T-helper 1 cell treated with Interleukin-12 subunit alpha and Interleukin-12 subunit beta and Interleukin-4 antibody, amounts not matched to agents 30 μg/mL and 1 μg/mL, for 36 hours (primary cell): ENCODE measurements around the gene CYB5R2.

Experiments used
- H3K27ac Mint-ChIP-seq: one replicate; pipeline ENCODE4 v1.8.0; 2021; ENCODE audit warnings: mild to moderate bottlenecking, mixed read lengths
- H3K27me3 Mint-ChIP-seq: one replicate; pipeline ENCODE4 v1.8.0; 2021; ENCODE audit warnings: low read depth, mixed read lengths
- H3K36me3 Mint-ChIP-seq: one replicate; pipeline ENCODE4 v1.8.0; 2021; ENCODE audit warnings: low read depth, mixed read lengths
- H3K4me1 Mint-ChIP-seq: one replicate; pipeline ENCODE4 v1.8.0; 2021; ENCODE audit warnings: low read depth, mixed read lengths
- H3K4me3 Mint-ChIP-seq: one replicate; pipeline ENCODE4 v1.8.0; 2021; ENCODE audit warnings: mild to moderate bottlenecking, moderate library complexity, mixed read lengths
- H3K9me3 Mint-ChIP-seq: one replicate; pipeline ENCODE4 v1.8.0; 2021; ENCODE audit warnings: mixed read lengths

CYB5R2 gene

DNA sequence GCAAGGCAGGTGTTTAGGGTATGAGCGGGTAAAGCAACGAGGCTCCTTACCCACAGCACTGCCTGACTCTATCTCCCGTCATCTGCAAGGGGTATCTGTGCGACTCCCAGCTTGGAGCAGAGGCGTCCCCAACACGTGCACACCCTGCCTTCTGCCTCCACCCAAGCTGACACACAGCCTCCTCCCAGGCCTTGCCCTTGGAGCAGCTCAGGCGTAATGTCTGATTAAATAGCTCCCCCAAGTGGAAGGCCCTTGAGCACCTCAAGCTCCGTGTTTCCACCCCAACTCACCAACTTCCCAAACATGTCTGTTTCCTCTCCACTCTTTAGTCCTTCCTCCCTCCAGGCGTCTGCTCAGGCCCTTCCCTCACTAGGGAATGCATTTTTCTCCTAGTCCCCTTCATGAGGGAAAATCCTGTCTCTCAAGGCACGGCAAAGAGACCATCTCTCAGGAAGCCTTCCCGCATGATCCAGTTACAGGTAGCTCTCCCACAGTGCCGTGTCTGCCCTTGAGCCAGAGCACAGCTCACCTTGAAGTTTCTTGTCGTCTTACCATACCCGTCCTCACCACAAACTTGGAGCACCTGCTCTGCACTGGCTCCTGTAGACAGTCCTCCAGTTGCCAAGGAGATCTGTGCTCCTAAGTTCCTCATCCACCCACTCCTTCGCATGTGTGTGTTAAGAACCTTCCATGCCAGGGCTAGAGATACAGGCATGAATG lies 15.8 kb downstream of the CYB5R2 start:
- H3K27me3 Mint-ChIP-seq = no peaks in the 10 kb centered on the region
- H3K36me3 Mint-ChIP-seq = no peaks in the 10 kb centered on the region
- no peaks in the 10 kb centered on the region for H3K9me3 Mint-ChIP-seq
- no peaks in the 10 kb centered on the region for H3K4me1 Mint-ChIP-seq
- no peak overlapping the region for H3K4me3 Mint-ChIP-seq
- H3K27ac Mint-ChIP-seq = no peak overlapping the region

DNA sequence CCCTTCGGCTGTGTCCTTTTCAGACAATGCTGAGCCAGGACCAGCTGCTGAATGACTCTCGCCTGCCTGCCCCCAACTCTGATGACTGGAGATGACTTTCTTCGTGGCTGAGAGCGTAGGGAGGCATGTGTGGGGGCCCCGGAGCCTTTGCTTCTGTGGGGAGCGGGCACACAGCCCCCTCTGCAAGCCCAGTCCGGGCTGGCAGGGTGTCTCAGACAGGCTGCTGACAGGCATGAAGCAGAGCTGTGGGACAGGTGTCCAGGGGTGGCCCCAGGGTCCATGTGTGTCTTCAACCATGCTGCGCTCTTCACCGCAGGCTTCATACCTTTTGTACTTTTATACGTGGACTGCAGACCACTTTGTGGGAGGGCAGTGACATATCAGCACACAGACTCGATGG lies 16.6 kb downstream of the CYB5R2 start:
- H3K4me3 Mint-ChIP-seq = no peak overlapping the region
- H3K36me3 Mint-ChIP-seq = no peaks in the 10 kb centered on the region
- H3K9me3 Mint-ChIP-seq = no peaks in the 10 kb centered on the region
- no peaks in the 10 kb centered on the region for H3K27me3 Mint-ChIP-seq
- H3K27ac Mint-ChIP-seq = no peak overlapping the region
- H3K4me1 Mint-ChIP-seq = no peaks in the 10 kb centered on the region

DNA sequence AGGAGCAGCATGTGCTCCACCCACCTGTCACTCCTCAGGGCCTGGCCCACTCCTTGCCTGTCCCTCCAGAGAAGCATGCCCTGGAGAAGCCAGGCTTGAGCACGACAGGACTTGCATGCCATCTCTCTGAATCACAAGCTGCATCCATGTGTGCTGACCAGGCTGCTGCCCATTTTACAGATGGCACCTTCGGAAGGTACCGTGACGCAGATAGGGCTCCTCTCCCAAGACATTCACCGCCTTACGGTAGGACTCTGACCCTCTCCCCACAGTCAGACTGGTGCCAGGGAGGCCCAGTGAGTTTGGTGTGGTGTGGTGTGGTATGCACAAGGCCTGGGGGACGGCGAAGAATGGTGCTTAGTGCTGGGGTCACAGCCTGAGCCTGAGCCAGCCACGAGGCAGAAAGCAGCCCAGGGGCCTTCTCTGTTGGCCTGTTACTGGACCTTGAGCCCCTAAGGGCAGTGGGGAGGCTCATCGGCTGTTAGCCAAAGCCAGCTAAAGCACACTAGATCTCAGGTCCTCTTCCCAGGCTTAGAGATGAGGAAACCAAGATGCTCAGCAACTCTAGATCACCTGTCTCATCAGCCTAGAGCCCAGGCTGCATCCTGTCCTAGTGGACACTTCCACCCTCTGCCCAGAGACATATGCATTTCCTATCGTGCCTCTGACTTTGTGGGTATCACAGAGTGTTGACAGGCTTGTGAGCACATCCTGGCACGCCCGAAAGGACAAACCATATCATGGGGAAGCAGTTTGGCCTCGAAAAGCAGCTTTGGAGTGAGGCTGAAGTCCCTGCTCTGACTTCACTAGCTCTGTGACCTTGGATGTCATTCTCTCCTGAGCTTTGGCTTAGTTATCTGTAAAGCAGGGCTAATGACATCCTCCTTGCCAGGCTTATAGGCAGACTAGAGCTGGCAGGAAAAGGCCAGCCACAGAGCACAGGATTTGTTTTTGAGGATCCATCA lies 17.8 kb downstream of the CYB5R2 start:
- Mint-ChIP-seq H3K4me1 (no peaks in the 10 kb centered on the region), H3K27me3 (no peaks in the 10 kb centered on the region), H3K36me3 (no peaks in the 10 kb centered on the region), H3K9me3 (no peaks in the 10 kb centered on the region), H3K27ac (no peak overlapping the region), H3K4me3 (no peak overlapping the region)

DNA sequence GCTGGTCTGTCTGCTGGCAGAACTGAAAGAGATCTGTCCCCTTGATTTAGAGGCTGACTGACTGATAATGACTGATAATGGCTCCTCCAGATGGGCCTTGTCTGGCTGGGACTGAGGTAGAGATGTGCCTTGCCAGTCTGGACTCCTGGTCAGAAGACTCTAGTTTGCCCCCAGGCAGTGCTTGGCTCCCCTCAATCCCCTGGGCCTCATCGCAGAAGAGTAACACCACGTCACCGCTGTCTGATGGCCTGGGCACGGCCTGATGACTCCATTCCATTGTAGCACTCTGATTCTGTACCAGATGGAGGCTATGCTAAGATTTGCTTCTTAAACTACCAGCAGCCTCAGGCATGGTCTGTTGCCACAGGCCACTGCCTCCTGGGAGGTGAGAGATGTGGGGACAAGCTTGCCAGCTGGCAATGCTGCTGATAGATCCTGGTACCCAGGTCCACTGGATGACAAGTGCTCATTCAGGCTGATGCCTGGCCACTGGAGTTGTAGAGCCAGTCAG lies 19.1 kb downstream of the CYB5R2 start:
- Mint-ChIP-seq H3K27ac (no peak overlapping the region), H3K4me1 (no peaks in the 10 kb centered on the region), H3K4me3 (no peak overlapping the region), H3K27me3 (no peaks in the 10 kb centered on the region), H3K9me3 (no peaks in the 10 kb centered on the region), H3K36me3 (no peaks in the 10 kb centered on the region)

DNA sequence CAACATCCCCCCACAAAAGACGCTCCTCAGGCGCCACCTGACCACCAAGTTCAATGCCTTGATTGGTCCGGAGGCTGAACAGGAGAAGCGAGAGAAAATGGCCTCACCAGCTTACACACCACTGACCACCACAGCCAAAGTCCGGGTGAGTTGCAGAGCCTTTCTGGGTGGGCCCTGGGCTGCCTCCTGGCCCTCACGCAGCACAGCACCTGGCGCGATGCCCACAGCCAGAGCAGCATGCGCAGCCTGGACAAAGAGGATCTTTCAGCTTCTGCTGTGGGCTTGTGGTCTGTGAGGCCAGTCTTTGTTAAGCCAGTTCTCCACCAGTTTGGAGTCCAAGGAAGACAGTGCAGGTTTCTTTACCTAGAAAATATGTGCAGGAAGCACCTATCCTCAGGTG lies 21.6 kb downstream of the CYB5R2 start:
- no peak overlapping the region for H3K27ac Mint-ChIP-seq
- no peaks in the 10 kb centered on the region for H3K27me3 Mint-ChIP-seq
- H3K4me1 Mint-ChIP-seq = no peaks in the 10 kb centered on the region
- no peaks in the 10 kb centered on the region for H3K36me3 Mint-ChIP-seq
- no peaks in the 10 kb centered on the region for H3K9me3 Mint-ChIP-seq
- H3K4me3 Mint-ChIP-seq = no peak overlapping the region

DNA sequence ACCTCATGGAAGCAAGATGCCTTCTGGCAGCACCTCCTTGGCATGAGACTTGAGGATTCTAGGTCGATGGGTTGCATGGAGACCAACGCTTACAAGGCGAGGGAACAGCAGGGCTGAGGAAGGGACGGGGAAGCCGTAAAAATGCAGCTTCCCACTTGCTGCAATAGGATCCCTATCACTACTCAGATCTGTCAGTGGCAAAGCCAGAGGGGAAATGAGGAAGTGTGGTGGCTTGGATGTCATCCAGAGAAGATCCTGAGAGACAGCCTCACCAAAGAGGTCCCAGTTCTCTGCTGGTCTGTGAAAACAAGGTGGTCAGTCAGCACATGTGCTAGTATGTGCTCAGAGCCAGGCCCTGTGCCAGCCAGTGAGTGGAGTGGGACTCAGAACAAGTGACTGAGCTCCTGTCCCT lies 22.2 kb downstream of the CYB5R2 start:
- Mint-ChIP-seq H3K27me3 (no peaks in the 10 kb centered on the region), H3K27ac (no peak overlapping the region), H3K9me3 (no peaks in the 10 kb centered on the region), H3K36me3 (no peaks in the 10 kb centered on the region), H3K4me1 (no peaks in the 10 kb centered on the region), H3K4me3 (no peak overlapping the region)

DNA sequence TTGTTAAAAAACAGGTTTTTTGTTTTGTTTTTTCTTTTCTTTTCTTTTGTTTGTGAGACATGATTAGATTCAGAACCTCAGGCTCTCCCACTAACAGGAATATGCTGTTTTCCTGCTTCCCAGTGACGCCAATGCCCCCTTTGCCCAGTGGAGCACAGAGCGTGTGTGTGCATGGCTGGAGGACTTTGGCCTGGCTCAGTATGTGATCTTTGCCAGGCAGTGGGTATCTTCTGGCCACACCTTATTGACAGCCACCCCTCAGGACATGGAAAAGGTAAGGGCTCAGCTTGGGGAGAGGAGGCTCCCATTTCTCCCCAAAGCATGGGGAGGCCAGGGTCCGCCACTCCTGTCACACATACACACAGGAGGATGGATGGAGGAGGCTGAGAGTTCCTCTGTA lies 25.0 kb downstream of the CYB5R2 start:
- no peaks in the 10 kb centered on the region for H3K36me3 Mint-ChIP-seq
- H3K9me3 Mint-ChIP-seq = no peaks in the 10 kb centered on the region
- H3K27ac Mint-ChIP-seq = no peak overlapping the region
- H3K4me1 Mint-ChIP-seq = no peaks in the 10 kb centered on the region
- H3K27me3 Mint-ChIP-seq = no peaks in the 10 kb centered on the region
- H3K4me3 Mint-ChIP-seq = no peak overlapping the region

DNA sequence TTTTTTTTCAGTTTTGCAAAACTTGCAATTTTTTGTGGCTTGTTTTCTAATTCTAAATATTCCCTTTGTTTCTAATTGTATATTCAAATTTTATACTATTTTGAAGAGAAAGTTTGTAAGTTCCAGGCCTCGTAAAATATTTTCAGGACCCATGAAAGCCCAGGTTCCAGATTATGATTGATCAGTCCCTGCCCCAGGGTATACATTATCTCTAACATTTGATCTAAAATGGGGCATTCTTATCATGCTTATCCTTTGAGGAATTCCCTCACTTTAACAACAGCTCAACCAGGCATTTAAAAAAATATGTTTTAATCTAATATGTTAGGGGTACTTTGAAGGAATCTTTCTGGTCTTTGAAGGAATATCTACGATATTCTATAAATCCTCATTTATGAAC lies 26.4 kb downstream of the CYB5R2 start:
- Mint-ChIP-seq H3K36me3 (no peaks in the 10 kb centered on the region), H3K9me3 (no peaks in the 10 kb centered on the region), H3K27me3 (no peaks in the 10 kb centered on the region), H3K4me3 (no peak overlapping the region), H3K27ac (no peak overlapping the region), H3K4me1 (no peaks in the 10 kb centered on the region)

DNA sequence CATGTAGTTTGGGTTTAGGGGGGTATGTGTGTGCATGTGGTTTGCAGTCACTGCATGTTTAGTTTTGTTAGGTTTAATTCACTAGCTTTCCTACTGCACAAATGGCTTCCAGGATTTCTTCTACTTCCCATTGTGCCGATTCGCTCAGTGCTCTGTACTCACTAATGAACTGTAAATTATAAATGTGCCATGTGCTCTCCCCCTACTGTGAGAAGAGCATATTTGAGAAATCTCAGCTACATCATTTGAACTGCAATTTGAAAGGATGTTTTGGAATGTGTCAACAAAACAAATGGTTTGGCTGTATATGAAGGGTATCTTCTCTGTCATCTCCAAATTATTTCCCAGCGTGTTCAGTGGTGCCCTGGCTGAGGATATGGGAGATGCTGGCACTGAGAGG lies 28.1 kb downstream of the CYB5R2 start:
- Mint-ChIP-seq H3K27me3 (no peaks in the 10 kb centered on the region), H3K9me3 (no peaks in the 10 kb centered on the region), H3K4me3 (no peak overlapping the region), H3K4me1 (no peaks in the 10 kb centered on the region), H3K27ac (no peak overlapping the region), H3K36me3 (no peaks in the 10 kb centered on the region)

DNA sequence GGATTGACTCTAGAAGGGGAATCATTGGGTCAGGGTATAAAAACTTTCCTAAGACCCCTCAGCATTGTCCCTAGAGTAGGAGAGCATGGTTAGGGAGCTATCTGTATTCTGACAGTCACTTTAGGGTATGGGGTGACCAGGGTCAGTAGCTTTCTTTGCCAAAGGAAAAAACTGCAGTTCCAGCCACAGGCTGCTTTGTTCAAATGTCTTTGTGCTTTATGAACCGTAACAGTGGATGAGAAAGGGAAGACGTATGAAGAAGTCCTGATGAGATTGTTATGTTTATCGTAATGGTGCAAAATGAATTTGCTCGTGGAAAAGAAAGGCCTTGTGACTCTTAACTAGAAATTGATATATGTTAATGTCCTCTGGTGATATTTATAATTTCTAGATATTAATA lies 30.0 kb downstream of the CYB5R2 start:
- H3K4me3 Mint-ChIP-seq = no peak overlapping the region
- no peaks in the 10 kb centered on the region for H3K4me1 Mint-ChIP-seq
- no peaks in the 10 kb centered on the region for H3K27me3 Mint-ChIP-seq
- no peaks in the 10 kb centered on the region for H3K36me3 Mint-ChIP-seq
- no peaks in the 10 kb centered on the region for H3K9me3 Mint-ChIP-seq
- no peak overlapping the region for H3K27ac Mint-ChIP-seq

DNA sequence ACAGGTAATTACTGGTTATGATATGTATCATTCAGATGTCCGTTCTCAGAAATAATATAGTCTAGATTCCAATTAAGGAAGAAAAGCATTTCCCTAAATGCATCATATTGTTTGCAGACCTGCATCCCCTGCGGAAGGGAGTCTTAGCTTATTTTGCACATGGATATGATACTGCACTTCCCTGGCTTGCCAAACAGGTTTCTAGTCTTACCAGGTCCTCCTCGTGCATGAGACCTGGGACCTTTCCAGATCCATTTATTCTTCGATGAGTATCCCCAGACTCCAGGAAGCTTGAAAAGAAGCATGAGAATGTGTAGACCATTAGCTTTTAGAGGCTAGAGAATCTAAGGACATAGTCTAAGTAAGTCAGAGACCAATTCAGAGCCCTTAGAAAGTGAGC lies 30.6 kb downstream of the CYB5R2 start:
- Mint-ChIP-seq H3K27ac (no peak overlapping the region), H3K36me3 (no peaks in the 10 kb centered on the region), H3K9me3 (no peaks in the 10 kb centered on the region), H3K4me1 (no peaks in the 10 kb centered on the region), H3K27me3 (no peaks in the 10 kb centered on the region), H3K4me3 (no peak overlapping the region)

DNA sequence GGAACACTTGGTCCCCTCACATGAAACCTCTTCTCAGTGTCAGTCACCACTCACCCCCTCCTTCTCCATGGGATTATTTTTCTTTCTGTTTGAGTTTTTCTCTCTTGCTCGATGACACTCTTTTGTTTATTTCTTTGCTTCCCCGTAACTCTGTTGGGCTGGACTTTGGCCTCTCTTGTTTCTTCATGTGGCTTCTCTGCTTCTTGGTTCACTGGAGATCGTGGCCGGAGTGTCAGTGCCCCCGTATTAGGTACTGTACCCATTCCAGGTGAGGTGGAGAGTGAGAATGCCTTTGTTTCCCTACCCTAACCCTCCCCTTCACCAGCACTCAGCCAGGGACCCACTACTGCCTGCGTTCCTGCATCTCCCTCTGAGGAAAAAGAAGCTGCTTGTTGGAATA lies 32.5 kb downstream of the CYB5R2 start:
- Mint-ChIP-seq H3K4me3 (no peak overlapping the region), H3K4me1 (no peaks in the 10 kb centered on the region), H3K9me3 (no peaks in the 10 kb centered on the region), H3K36me3 (no peaks in the 10 kb centered on the region), H3K27me3 (no peaks in the 10 kb centered on the region), H3K27ac (no peak overlapping the region)

DNA sequence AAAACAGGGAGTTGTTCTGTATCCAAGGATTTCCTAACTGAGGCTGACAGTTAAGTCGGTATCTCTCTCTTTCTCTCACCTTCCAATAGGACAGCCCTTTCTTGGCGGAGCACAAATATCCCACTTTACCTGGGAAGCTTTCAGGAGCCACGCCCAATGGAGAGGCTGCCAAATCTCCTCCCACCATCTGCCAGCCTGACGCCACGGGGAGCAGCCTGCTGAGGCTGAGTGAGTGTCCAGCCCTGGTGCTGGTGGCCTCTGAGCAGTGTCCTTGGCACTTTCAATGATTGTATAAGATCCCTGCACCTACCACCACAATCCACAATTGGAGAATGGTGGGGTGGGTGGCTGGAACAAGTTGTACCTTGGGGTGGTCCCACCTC lies 33.7 kb downstream of the CYB5R2 start:
- no peak overlapping the region for H3K27ac Mint-ChIP-seq
- no peak overlapping the region for H3K4me3 Mint-ChIP-seq
- no peaks in the 10 kb centered on the region for H3K9me3 Mint-ChIP-seq
- H3K36me3 Mint-ChIP-seq = no peaks in the 10 kb centered on the region
- H3K4me1 Mint-ChIP-seq = no peaks in the 10 kb centered on the region
- H3K27me3 Mint-ChIP-seq = no peaks in the 10 kb centered on the region

DNA sequence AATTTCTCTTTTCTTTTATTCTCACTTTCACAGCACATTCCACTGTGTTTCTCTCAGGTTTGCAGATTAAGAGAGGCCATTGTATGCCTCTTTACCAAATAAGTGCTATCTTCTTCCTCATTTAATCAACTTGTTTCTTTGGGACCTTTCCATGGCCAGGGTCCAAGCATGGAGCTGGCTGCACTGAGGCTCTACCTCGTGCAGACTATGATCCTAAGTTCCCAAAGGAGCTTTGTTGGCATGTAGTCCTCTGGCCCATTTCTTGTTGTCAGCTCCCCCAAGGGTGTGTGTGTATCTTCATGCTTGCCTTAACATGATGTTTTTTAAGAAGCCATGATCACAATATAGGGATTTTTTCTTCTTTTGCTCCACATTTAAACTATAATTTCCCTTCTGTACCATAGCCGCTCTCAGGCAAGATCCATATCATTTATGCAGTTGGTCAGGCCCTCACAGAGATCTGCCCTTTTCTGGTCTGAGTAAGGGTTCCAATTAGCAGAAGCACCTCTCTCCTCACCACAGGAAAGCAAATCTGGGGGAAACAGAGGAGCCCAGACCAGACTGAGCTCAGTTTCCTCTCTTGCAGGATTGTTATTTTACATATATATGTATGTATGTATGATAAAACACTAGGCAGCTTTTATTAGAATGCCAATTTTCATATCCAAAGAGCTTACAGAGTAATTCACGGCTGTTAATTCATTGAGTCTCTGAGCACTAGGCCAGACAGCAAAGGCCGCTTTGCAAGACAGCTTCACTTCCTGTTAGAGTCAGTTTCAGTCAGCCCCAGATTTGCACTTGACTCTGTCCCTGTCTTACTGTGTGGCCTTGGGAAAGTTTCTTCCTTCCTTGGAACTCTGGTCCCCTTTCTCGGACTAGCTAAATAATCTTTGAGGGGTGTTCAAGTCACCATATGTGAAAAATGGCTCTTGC lies 34.3 kb downstream of the CYB5R2 start:
- Mint-ChIP-seq H3K4me1 (no peaks in the 10 kb centered on the region), H3K9me3 (no peaks in the 10 kb centered on the region), H3K27me3 (no peaks in the 10 kb centered on the region), H3K27ac (no peak overlapping the region), H3K36me3 (no peaks in the 10 kb centered on the region), H3K4me3 (no peak overlapping the region)
